ENCODE data around the gene SLC31A1. TPM values are rescaled to one million over a fixed set of nuclear protein-coding genes. Genes with fewer than 3 reads are reported as not detected.
"Not testable (repeated sequence)": the region's sequence is repeated elsewhere in the genome, so short reads cannot be mapped to it uniquely, and the experiment has no call there.

The SLC31A1 gene
- total RNA-seq, 1 donor from 2014 or later = 9.4 TPM

DNA sequence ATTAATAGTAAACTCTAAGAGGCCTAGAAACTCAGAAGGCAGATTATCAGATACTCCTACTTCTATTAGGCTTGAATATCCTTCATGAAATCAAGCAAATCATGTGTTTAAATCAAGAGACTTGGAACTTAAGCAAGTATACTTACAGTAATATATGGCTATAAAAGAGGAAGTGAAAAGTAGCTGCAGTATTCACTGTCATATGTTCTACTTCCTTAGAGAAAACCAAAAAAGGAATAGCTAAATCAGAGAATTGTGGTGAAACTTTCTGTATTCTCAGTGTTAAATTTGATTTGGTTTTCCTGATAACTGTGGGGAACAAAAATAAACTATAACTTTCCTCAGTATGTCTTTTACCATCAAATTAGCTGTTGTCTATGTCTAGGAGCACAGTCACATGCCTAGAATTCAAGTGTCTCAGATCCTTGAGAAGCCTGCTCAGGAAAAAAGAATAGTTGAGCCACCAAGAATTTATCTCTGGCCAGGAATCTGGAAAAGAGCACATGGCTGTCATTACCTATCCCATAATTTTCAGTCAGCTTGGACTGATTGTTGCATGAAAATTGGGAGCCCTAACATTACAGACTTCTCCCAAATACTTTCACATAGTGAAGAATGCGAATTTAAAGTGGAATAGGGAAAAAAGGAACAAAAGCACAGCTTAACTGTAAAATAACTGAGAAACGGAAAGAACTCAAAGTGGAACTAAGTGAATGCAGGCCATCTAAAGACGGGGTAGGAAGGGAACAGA is 2.0 kb upstream of the SLC31A1 start:
- no peak for ATAC-seq (ENCODE audit: poor library complexity)

GRCh38 chr9:113219969-113220368 is 1.4 kb upstream of the SLC31A1 start:
- ATAC-seq (ENCODE audit: poor library complexity) = no peak
- DNase-seq = no peak
- intact Hi-C loops (cut with DNase I) = no loop called here

More for the DNA sequence above, 2.0 kb upstream of the SLC31A1 start:
- DNase-seq = no peak
- intact Hi-C loops (cut with DNase I) = no loop called here

DNA sequence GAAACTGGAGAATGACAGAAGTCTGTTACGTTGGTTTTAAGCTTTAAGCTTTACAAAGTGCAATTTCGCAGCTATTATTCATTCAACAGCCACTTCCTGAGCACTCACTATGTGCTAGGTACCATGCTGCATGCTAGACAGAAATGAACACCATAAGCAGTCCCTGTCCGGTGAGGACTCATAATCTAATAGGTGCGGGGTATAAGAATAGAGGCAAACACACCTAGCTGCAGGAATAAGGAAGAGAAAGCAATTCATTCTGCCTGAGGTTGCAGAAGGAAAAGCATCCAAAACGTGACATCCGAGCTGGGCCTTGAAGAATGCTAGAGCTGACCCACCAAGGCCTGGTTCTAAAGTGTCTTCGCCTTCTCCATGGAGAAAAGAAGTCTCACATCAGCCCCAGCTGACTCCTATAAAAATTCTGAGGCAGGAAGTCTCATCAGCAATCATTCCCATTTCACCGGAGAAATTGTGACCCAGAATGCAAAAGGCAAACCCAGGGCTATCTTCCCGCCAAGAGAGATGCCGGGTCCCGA is 809 bp upstream of the SLC31A1 start:
- DNase-seq (no peak), ATAC-seq (ENCODE audit: poor library complexity) (no peak)
- intact Hi-C loops (cut with DNase I) = no loop called here

DNA sequence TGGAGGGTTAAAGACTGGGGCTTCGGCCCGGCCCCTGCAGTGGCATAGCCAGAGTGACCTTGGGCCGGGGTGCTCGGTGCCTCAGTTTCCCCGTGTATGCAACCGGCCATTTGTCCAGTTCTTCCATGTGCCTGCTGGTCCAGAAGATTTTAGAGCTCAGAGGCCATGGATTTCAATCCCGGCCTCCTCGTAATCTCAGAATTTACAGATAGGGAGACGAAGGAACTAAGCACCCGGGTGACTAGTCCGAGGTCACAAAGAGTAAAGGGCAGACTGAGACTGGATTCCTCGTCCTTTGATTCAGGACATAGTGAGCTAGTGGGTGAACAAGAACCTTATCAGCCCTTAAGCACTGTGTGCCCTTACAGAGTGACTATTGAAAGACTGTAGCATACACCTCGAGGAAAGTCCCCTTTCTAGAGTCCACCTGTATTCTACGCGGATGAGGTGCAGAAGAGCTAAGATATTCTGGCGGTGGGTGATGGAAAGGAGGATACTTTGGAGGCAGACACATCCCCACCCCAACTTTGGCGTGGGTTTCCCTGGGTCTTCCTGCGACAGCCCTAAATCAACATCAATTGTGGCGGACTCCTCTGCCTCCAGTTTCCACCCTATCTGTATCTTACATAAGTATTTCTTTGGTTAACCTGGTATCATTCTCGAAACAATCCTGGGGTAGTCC is 597 bp downstream of the SLC31A1 start:
- ATAC-seq (ENCODE audit: poor library complexity) (peak; percentile 10), DNase-seq (no peak)
- intact Hi-C loops (cut with DNase I) = no loop called here

- intact Hi-C loops (cut with DNase I) = no loop called here
- DNase-seq = no peak
- ATAC-seq (ENCODE audit: poor library complexity) = no peak
Observed at GRCh38 chr9:113222482-113222841, 1.1 kb downstream of the SLC31A1 start.

- intact Hi-C loops (cut with DNase I) = no loop called here
- DNase-seq = no peak
- ATAC-seq (ENCODE audit: poor library complexity) = no peak
Observed at GRCh38 chr9:113223963-113224362, 2.6 kb downstream of the SLC31A1 start.

DNA sequence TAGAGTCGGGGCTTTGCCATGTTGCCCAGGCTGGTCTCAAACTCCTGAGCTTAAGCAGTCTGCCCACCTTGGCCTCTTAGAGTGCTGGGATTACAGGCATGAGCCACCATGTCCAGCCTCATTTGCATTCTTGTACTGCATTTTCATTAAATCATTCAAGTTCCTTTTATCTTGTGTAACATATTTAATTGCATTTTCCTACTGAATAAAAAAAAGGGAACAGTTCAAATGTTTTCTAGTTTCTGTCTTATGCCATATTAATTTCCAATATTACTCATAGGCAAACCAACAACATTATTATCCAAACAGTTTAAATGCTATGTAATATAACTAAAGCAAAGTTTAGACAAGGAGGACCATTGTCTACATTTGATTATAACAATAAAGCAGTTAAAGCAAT is 6.1 kb downstream of the SLC31A1 start:
- no peak for ATAC-seq (ENCODE audit: poor library complexity)
- intact Hi-C loops (cut with DNase I) = no loop called here
- no peak for DNase-seq

DNA sequence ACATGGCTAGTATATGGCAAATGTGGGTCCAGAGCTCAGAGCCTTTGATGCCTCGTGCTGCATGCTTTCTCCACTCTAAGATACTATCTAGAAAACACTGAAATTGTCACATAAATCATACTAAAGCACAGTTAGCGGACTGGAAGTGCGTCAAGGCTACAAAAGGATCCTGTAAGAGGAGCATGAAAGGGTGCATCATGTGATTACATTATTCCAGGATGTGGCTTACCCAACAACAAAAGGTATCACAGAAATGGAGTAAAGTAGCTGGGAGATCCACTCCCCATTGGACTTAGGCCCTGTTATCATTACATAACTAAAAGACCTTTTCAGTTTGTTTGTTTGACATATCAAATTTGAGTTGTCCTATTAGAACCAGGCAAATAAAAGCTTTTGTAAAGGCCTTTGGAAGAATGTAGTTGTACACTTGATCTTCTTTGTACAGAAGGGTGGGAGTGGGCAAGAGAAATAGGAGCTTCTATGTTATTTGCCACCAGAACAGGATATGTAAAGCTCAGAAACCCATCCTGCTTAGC is 6.9 kb downstream of the SLC31A1 start:
- intact Hi-C loops (cut with DNase I) = no loop called here
- DNase-seq (no peak), ATAC-seq (ENCODE audit: poor library complexity) (no peak)

DNA sequence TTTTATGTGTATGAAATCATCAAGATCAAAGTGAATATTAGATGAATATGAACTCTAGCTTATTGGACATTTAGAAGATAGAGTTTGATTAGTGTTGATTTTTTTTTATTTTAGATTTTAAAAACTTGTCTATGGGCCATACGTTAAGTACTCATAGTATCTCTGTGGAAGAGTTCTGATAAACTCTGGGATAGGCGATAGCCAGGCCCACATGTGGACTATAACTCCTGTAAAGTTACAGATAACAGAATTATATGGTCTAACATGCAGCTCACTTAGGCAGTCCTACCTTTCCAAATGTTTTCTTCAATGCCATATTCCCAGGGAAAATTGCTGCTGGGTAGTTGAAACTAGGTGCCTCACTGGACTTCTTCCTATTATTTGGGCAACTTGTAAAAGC is 10.4 kb downstream of the SLC31A1 start:
- intact Hi-C loops (cut with DNase I) = no loop called here
- ATAC-seq (ENCODE audit: poor library complexity) (no peak), DNase-seq (no peak)

DNA sequence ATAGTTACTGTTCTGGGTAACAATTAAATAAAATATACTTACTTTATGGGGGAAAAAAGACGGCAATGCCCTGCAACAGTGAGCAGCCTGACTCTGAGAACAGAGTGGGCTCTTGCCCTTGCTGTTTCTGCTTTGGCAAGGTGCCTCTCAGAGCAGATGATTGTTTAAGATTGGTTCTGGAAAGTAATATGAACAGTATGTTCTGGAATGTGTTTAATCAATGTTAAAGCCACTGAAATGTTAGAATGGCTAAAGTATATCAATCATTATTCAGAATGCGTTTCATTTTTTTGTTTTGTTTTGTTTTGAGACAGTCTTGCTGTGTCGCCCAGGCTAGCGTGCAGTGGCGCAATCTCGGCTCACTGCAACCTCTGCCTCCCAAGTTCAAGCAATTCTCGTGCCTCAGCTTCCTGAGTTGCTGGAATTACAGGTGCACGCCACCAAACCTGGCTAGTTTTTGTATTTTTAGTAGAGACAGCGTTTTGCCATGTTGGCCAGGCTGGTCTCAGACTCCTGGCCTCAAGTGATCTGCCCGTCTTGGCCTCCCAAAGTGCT is 14.4 kb downstream of the SLC31A1 start:
- ATAC-seq (ENCODE audit: poor library complexity); intact Hi-C loops (cut with DNase I): not testable (repeated sequence)
- DNase-seq = peak; percentile 41

DNA sequence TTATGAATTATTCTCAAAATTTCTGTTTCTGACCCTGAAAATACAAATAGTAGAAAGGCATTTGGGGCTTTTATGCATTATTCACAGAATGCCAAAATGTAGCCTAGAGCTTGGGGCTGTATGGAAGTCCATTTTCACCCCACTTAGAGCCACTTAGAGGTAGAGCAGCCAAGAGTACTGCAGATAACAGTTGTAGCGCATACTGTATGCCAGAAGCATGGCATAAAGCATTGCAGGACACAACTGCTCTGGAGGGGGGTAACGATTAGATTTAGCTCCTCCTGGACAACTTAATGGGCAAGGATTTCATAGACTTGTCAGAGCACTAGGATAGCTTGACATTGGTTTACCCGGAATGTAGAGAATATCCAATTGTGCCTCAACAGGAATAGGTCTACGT is 15.7 kb downstream of the SLC31A1 start:
- peak; percentile 84 for ATAC-seq (ENCODE audit: poor library complexity)
- intact Hi-C loops (cut with DNase I) = no loop called here
- no peak for DNase-seq

GRCh38 chr9:113238202-113238858 is 17.0 kb downstream of the SLC31A1 start:
- intact Hi-C loops (cut with DNase I) = no loop called here
- ATAC-seq (ENCODE audit: poor library complexity) (no peak), DNase-seq (no peak)

DNA sequence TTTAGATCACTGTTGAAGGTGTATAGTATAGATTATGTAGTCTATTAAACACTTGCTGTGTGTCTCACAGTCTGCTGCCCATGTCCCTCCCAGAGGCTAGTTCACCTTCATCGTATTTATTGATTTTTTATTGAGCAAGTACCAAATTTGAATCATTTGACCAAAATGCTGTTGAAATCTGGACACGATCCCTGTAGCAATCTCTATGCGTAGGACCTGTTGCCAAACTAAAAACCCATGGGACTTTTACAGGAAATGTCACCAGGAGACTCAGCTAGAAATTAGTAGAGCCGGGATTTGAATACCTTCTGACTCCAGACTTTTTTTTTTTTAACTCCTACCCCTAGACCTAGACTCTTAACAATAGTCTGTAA is 17.5 kb downstream of the SLC31A1 start:
- ATAC-seq (ENCODE audit: poor library complexity) (no peak), DNase-seq (no peak)
- intact Hi-C loops (cut with DNase I) = no loop called here

DNA sequence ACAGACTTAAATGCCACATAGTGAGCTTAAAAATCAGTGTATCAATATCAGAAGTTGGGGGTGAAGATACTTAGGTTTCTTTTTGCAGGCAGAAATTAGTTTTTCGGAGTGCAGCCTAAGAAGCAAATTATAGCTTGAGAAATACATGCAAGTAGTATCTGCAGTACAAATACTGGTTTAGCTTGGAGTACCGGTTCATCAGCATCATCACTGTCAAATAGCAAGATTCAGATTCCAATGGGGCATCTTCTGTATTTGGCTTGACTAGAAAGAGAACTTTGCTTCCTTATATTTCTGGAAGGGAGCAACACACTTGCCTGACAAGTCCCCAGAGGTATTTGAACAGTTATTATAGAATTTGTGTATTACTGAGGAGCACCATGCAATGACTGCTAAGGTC is 19.8 kb downstream of the SLC31A1 start:
- ATAC-seq (ENCODE audit: poor library complexity) = no peak
- DNase-seq = no peak
- intact Hi-C loops (cut with DNase I) = no loop called here

DNA sequence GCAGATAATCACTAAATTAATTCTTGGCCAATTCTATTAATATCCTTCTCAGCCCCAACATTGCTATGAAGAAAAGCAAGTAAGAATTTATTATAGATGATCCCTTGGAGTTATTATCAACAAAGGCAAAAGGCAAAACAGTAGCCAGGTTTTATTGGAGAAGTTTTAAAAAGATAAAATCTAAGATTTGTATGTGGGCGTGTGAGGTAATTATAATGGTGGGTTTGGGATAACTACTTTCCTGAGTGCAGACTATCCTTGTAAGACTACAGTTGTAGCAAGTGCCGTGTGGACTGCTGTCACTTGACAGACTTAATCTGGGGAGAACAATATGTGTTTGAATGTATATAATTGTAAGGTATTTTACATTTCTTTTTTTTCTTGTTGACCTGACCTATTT is 23.2 kb downstream of the SLC31A1 start:
- ATAC-seq (ENCODE audit: poor library complexity) (no peak), DNase-seq (no peak)
- intact Hi-C loops (cut with DNase I) = no loop called here

DNA sequence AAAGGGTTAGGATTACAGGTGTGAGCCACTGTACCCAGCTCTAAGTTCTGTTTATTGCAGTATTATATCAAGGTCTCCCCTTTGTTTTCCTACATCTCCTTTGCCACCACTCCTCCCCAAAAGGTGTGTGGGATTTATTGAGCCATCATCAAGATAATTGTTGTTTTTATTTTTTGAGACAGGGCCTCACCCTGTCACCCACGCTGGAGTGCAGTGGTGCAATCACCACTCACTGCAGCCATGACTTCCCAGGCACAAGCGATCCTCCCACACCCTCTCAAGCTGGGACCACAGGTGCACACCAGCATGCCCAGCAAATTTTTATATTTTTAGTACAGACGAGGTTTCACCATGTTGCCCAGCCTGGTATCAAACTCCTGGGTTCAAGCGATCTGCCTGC is 24.6 kb downstream of the SLC31A1 start:
- DNase-seq = no peak
- intact Hi-C loops (cut with DNase I) = no loop called here
- ATAC-seq (ENCODE audit: poor library complexity) = no peak

DNA sequence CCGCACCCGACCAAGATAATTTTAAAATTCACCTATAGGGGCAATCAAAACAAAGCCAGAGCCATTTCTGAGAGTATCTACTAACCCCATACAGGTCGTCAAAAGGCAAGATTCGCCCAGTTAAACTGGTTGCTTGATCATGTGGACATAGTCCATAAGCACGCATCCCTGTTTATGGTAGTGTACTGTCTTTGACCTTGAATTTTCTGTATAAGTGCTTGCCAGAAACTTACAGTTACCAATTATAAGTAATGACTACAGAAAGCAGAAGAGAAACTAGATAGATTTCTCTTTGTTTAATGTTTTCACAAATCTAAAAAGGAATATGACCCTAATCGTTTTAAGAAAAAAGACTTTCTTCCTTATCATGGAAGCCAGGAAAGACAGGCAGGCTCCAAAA is 25.6 kb downstream of the SLC31A1 start:
- no peak for ATAC-seq (ENCODE audit: poor library complexity)
- intact Hi-C loops (cut with DNase I) = no loop called here
- DNase-seq = no peak

DNA sequence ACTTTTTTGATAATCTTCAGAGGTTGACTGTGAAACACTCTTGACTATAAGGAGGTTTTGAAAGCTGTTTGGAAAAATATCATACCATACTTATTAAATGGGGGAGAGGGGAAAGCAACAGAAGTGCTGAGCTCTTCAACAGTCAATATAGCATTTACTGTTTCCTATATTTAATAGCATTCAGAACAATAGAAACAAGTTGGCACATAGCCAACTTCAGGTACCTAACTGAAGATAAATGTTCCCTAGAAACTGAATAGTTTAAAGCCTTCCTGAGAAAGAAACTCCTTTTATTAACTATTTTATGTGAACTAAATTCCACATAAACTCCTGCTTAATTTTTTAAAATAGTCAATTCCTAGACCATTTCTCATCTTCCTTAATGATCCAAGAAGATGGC is 26.3 kb downstream of the SLC31A1 start:
- ATAC-seq (ENCODE audit: poor library complexity) (no peak), DNase-seq (no peak)
- intact Hi-C loops (cut with DNase I) = no loop called here

DNA sequence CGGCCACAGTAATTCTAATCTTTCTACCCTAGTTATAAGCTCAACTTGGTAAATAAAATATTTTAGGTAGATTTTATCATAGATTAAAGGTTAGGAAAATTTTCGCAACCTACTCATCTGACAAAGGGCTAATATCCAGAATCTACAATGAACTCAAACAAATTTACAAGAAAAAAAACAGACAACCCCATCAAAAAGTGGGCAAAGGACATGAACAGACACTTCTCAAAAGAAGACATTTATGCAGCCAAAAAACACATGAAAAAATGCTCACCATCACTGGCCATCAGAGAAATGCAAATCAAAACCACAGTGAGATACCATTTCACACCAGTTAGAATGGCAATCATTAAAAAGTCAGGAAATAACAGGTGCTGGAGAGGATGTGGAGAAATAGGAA is 28.3 kb downstream of the SLC31A1 start:
- DNase-seq; intact Hi-C loops (cut with DNase I); ATAC-seq (ENCODE audit: poor library complexity): not testable (repeated sequence)
